Gastrocnemius medialis (tissue), 4 donors: ENCODE results near the gene PGF.

Experiments
- CTCF ChIP-seq, 5 experiments: fragments of 450-650 bp in 3 of 5; fragments of 200-600 bp in 2 of 5; sonication (generic) in 2 of 5; IDR thresholded peaks in 4 of 5; conservative IDR thresholded peaks in 1 of 5; 1 replicate in 4 of 5; 2 replicates in 1 of 5; pipeline ENCODE4 v1.5.1; 2016 to 2019; ENCODE audit warnings: antibody characterized with exemption in 5 of 5, mild to moderate bottlenecking in 3 of 5, moderate library complexity in 3 of 5
- POLR2A ChIP-seq, 2 donors: fragments of 450-650 bp; IDR thresholded peaks; one replicate each; pipeline ENCODE4 v1.6.1; 2017; ENCODE audit warnings: antibody characterized with exemption in 2 of 2, mild to moderate bottlenecking in 2 of 2, moderate library complexity in 2 of 2

GRCh38 chr14:74963705-74964271, 8.4 kb upstream of the PGF start:
- TF ChIP-seq POLR2A (IDR thresholded peaks at IDR 0.05): no peak
- TF ChIP-seq CTCF (IDR thresholded peaks at IDR 0.05 in 4 of 5, conservative IDR thresholded peaks at IDR 0.05 in 1 of 5): no peak
